HEK293T (cell line): ENCODE data around the gene FAM120B.

ENCODE experiments used
- CTCF ChIA-PET: fragments of 350-600 bp; formaldehyde crosslinking; extraction: SDS; loops from one replicate; lab custom pipeline; 2021; ENCODE audit warnings: antibody characterized with exemption, inconsistent platforms; lab: Yijun Ruan, JAX
- POLR2A ChIA-PET: fragments of 350-600 bp; formaldehyde crosslinking; extraction: SDS; loops from one replicate; lab custom pipeline; 2020; ENCODE audit warnings: antibody characterized with exemption, inconsistent platforms; lab: Yijun Ruan, JAX
- DNase-seq: peaks from one replicate; pipeline ENCODE4 v3.0.0; 2012; ENCODE audit warnings: mixed read lengths; ENCODE audit errors: extremely low spot score
- ARNT ChIP-seq: fragments of 450-650 bp; IDR thresholded peaks from 2 replicates; pipeline ENCODE4 v1.6.1; 2017; ENCODE audit warnings: mild to moderate bottlenecking
- BHLHE40 ChIP-seq: fragments of 450-650 bp; IDR thresholded peaks from 2 replicates; pipeline ENCODE4 v1.6.1; 2016; ENCODE audit warnings: mild to moderate bottlenecking, moderate library complexity, borderline replicate concordance
- CTBP1 ChIP-seq: fragments of 450-650 bp; IDR thresholded peaks from 2 replicates; pipeline ENCODE4 v1.6.1; 2016; ENCODE audit warnings: borderline replicate concordance
- ELF4 ChIP-seq: fragments of 450-650 bp; IDR thresholded peaks from 2 replicates; pipeline ENCODE4 v1.6.1; 2017; ENCODE audit warnings: antibody characterized with exemption
- FOXA1 ChIP-seq: fragments of 450-650 bp; IDR thresholded peaks from 2 replicates; pipeline ENCODE4 v1.6.1; 2016; ENCODE audit warnings: mild to moderate bottlenecking
- FOXK2 ChIP-seq: fragments of 450-650 bp; IDR thresholded peaks from 2 replicates; pipeline ENCODE4 v1.6.1; 2016; ENCODE audit warnings: mild to moderate bottlenecking
- FOXM1 ChIP-seq: fragments of 450-650 bp; IDR thresholded peaks from 2 replicates; pipeline ENCODE4 v1.6.1; 2017; ENCODE audit warnings: mild to moderate bottlenecking, borderline replicate concordance
- HDGF ChIP-seq: fragments of 450-650 bp; IDR thresholded peaks from 2 replicates; pipeline ENCODE4 v1.6.1; 2017; ENCODE audit warnings: antibody characterized with exemption, borderline replicate concordance
- L3MBTL2 ChIP-seq: fragments of 450-650 bp; conservative IDR thresholded peaks from 2 replicates; pipeline ENCODE4 v1.6.1; 2016; ENCODE audit warnings: mild to moderate bottlenecking
- LEF1 ChIP-seq: fragments of 450-650 bp; IDR thresholded peaks from 2 replicates; pipeline ENCODE4 v1.6.1; 2017; ENCODE audit warnings: mild to moderate bottlenecking, borderline replicate concordance
- NFRKB ChIP-seq: fragments of 450-650 bp; IDR thresholded peaks from 2 replicates; pipeline ENCODE4 v1.6.1; 2016; ENCODE audit warnings: mild to moderate bottlenecking, moderate library complexity
- PKNOX1 ChIP-seq: fragments of 450-650 bp; IDR thresholded peaks from 2 replicates; pipeline ENCODE4 v1.6.1; 2016
- SP1 ChIP-seq: fragments of 450-650 bp; IDR thresholded peaks from 2 replicates; pipeline ENCODE4 v1.6.1; 2017
- SUZ12 ChIP-seq: fragments of 450-650 bp; IDR thresholded peaks from 2 replicates; pipeline ENCODE4 v1.6.1; 2016; ENCODE audit warnings: mild to moderate bottlenecking
- TARDBP ChIP-seq: fragments of 450-650 bp; IDR thresholded peaks from 2 replicates; pipeline ENCODE4 v1.6.1; 2016
- ZNF384 ChIP-seq: fragments of 450-650 bp; IDR thresholded peaks from 2 replicates; pipeline ENCODE4 v1.6.1; 2016

The FAM120B gene

GRCh38 chr6:170443151-170443662, 136.6 kb downstream of the FAM120B start:
- no peak for DNase-seq
- no peak for TF ChIP-seq SUZ12
- TF ChIP-seq SP1: no peak
- ChIA-PET POLR2A (no interaction called here), CTCF (no interaction called here)

GRCh38 chr6:170444056-170444591, 137.6 kb downstream of the FAM120B start:
- DNase-seq: no peak
- TF ChIP-seq HDGF (no peak), ARNT (no peak), TARDBP (no peak), ZNF384 (no peak), SP1 (no peak), LEF1 (no peak), PKNOX1 (no peak), NFRKB (no peak), FOXM1 (no peak), ELF4 (no peak), L3MBTL2 (no peak), FOXA1 (no peak), SUZ12 (no peak), CTBP1 (no peak), BHLHE40 (no peak), FOXK2 (no peak)
- ChIA-PET POLR2A (interaction anchor here (0.5 kb wide), 1 partner anchor 160 kb away, joined by 3 read pairs; no protein-coding TSS in a partner anchor), CTCF (no interaction called here)

GRCh38 chr6:170444811-170445211, 138.3 kb downstream of the FAM120B start:
- ChIA-PET CTCF (interaction anchor here (1.4 kb wide), 1 partner anchor 13 kb away, joined by 3 read pairs; no protein-coding TSS in a partner anchor), POLR2A (interaction anchor here (0.5 kb wide), 1 partner anchor 161 kb away, joined by 3 read pairs; no protein-coding TSS in a partner anchor)
- TF ChIP-seq LEF1 (no peak), BHLHE40 (no peak), TARDBP (no peak), PKNOX1 (no peak), SP1 (no peak), FOXM1 (no peak), HDGF (no peak), ELF4 (no peak), ARNT (no peak), CTBP1 (no peak), ZNF384 (no peak)
- DNase-seq: no peak

GRCh38 chr6:170445487-170445886, 138.9 kb downstream of the FAM120B start:
- no peak for DNase-seq
- CTCF ChIA-PET: interaction anchor here (1.4 kb wide), 1 partner anchor 14 kb away, joined by 3 read pairs; no protein-coding TSS in a partner anchor
- POLR2A ChIA-PET: no interaction called here
- TF ChIP-seq PKNOX1: no peak
- no peak for TF ChIP-seq HDGF
- TF ChIP-seq FOXA1: no peak
- no peak for TF ChIP-seq L3MBTL2
- no peak for TF ChIP-seq BHLHE40
- TF ChIP-seq SP1: no peak
- no peak for TF ChIP-seq TARDBP
- TF ChIP-seq NFRKB: no peak
- TF ChIP-seq ELF4: no peak
- no peak for TF ChIP-seq CTBP1
- no peak for TF ChIP-seq LEF1
- TF ChIP-seq SUZ12: no peak
- no peak for TF ChIP-seq FOXM1

GRCh38 chr6:170445971-170446370, 139.4 kb downstream of the FAM120B start:
- POLR2A ChIA-PET: no interaction called here
- DNase-seq: no peak
- no peak for TF ChIP-seq CTBP1
- no peak for TF ChIP-seq ARNT
- TF ChIP-seq FOXM1: no peak
- TF ChIP-seq NFRKB: no peak
- no peak for TF ChIP-seq FOXA1
- TF ChIP-seq SUZ12: no peak
- no peak for TF ChIP-seq LEF1
- TF ChIP-seq HDGF: no peak
- TF ChIP-seq ZNF384: no peak
- no peak for TF ChIP-seq PKNOX1
- TF ChIP-seq SP1: no peak
- no peak for TF ChIP-seq ELF4
- TF ChIP-seq TARDBP: no peak
- CTCF ChIA-PET: interaction anchor here (1.4 kb wide), 1 partner anchor 14 kb away, joined by 3 read pairs; no protein-coding TSS in a partner anchor
